DMS 273 (cell line): ENCODE measurements around the gene RNF123.
A peak's percentile ranks its signal among the peaks of the same experiment; 100 is the strongest.

Experiments
- DNase-seq: peaks from one replicate; lab custom pipeline; 2025; ENCODE audit not compliant: unreplicated experiment; lab: John Stamatoyannopoulos, UW

The RNF123 gene

DNA sequence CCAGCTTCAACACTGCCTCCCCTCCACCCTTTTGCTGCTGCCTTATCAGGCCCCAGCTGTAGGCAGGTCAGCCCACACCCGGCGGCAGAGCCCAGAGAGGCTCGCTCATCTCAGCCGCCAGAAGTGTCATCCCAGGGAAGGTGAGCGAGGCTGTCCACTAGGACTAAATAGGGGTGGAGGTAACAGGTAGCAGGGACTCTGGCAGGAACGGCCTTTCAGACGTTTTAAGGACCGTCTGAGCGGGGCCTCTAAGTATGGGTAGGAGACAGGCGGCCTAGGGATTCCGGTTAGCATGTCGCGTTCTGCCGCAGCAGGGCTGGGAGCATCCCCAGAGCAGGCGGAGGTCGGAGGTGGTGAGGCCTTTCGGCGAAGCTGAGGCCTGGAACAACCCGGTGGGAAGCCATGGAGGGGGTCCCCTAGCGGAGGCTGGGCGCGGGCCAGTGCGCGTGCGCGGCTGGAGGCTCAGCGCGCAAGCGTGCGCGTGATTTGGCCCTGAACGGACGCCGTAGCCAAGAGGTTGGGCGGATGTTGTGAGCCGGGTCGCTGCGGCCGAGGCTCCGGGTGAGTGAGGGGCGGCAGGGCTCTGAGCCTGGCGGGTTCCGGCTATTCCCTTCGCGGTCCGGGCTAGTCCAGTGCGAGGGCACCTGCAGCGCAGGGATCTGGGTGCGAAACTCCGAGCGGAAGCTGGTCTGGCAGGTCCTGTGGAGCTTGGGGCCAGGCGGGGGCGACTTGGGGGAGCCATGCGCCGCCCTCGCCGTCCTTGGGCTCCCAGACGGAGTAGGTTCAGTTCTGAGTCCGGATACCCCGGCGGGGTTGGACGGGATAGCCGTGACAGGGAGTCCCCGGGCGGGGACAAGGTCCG, at the start of gene RNF123, which contains the start of gene MST1:
Gene RNF123, plus strand, starts transcription at position 512 of the 862 bp plus-strand sequence. CDS start 1,609 bp downstream, outside the sequence.
Gene MST1, minus strand, starts transcription at position 429 of the 862 bp plus-strand sequence. CDS start 783 bp downstream, outside the sequence.
- no peak for DNase-seq

DNA sequence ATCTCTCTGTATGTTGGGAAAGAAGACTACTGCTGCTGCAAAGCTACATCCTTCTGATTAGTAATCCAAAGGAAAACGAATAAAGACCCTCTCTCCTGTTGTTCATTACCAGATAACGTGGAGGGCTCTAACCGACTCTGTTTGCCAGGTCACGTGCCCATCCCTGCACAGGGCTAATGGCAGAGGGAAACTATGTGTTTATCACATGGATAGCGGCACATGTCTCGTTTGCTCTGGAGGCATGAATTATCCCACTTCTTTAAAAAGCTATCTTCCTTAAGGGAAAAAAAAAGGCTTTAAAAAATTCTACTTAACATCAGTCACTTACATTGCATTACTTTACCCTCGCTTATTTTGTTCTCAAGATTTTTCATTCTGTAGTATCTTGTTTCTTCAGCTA, 48.1 kb upstream of the RNF123 start:
- no peak for DNase-seq

DNA sequence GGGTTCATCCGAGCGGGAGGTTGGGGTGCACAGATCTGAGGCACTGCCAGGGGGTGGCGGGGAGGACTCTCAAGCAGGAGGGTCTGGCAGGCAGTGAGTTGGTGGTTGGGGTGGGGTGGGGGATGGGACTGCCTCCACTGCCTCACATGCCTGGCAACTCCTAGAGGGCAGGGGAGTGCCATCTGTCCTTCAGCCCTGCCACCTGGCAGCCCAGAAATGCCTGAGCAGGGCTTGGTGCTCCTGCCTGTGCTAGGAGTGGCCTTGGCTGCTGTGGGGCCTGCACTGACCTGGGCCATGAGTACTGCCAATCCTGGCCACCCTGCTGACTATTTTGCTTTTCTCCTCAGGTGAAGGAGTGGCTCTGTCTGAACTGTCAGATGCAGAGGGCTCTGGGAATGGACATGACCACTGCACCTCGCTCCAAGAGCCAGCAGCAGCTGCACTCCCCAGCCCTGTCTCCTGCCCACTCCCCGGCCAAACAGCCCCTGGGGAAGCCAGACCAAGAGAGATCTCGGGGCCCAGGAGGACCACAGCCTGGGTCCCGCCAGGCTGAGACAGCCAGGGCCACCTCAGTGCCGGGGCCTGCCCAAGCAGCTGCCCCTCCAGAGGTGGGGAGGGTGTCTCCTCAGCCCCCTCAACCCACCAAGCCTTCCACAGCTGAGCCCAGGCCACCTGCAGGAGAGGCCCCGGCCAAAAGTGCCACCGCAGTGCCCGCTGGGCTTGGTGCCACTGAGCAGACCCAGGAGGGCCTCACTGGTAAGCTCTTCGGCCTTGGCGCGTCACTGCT, 47.2 kb upstream of the RNF123 start:
- peak; percentile 29 for DNase-seq

DNA sequence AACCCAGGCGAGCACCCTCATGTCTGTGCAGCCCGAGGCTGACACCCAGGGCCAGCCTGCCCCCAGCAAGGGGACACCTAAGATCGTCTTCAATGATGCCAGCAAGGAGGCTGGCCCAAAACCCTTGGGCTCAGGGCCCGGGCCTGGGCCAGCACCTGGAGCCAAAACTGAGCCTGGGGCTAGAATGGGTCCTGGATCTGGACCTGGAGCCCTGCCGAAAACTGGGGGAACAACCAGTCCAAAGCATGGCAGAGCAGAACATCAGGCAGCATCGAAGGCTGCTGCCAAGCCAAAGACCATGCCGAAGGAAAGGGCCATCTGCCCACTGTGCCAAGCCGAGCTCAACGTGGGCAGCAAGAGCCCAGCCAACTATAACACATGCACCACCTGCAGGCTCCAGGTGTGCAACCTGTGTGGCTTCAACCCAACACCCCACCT, 46.6 kb upstream of the RNF123 start:
- DNase-seq = no peak

- DNase-seq = no peak
Measured at GRCh38 chr3:49644684-49645083, 44.7 kb upstream of the RNF123 start.

- no peak for DNase-seq
Measured at GRCh38 chr3:49646236-49646635, 43.1 kb upstream of the RNF123 start.

DNA sequence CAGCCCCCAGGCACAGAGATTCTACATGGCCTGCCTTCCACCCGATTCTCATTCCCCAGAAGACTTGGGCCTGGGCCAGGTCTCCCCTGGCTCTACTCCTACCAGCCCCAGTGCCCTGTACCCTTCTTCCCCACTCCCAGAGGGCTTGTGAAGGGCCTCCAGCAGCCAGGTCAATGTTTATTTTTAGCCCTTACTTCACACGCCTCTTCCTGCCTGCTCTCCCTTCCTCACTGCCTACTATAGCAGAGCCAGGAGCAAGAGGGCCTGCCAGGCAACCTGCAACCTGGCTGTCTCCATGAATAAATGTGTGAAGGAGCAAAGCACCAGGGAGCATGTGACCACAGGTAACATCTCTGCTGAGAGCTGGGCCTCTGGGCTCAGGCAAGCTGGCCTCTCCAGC, 41.6 kb upstream of the RNF123 start:
- no peak for DNase-seq

DNA sequence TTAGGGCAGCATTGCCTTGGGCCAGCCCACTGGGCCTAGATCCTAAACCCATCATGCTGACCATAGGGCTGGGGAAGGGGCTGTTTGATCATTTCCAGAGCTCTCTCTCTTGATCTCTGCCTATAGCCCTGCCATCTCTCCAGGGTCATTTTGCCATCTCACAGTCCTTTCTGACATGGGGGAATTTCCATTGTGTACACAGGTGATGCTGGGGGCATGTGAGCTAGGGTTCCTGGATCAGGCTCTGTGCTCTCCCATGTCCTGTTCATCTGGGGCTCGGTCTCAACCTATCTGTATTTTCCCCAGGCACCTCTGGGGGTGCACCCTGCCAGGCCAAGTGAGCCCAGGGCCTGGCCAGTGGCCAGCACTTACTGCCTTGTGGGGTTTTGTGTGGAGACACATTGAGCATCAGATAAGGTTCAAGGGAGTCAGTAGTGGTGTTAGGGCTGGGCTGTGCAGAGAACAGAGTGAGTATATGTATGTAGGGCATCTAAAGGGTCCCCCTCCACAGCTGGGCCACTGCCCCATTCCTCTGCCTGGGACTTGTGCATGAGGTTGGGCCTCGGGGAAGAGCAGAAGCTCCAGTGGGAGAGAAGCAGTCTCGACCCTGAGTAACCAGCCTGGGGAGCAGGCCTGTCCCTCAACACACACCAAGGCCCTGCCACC, 40.9 kb upstream of the RNF123 start:
- DNase-seq = no peak

DNA sequence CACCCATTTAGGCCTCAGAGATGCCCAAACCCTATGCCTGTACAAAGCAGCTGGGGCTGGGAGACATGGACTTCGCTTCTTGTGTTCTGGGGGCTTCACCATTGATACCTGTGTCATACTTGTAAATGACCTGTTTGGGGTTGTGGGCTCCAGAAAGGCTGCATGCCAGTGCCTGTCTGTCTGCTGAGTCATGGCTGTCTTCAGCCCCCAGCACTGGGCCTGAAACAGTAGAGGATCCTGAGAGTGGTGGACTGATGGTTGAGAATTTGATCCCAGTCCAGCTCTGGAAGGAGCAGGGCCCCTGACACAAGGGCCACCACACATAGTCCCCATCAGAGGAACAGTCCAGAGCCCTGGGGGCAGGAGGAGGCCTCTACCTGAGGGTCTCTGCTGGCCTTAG, 39.8 kb upstream of the RNF123 start:
- no peak for DNase-seq

DNA sequence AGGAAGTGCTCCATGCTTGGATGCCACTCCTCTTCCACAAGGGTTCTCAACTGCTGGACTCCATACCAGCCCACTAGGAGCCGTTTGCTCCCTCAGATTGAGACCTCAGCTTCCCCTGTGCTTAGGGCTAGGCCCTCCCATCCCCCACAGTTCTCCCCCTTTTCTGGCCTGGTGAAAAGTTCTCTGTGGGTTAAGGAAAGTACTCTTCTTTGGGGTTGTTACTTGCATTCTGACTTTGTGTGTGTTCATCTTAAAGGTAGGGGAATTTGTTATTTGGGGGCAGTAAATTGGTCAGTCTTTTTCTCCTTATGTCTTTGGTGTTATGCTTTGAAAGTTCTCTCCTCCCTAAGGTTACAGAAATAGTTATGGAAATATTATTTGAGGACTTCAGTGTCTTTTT, 39.2 kb upstream of the RNF123 start:
- DNase-seq = no peak

DNA sequence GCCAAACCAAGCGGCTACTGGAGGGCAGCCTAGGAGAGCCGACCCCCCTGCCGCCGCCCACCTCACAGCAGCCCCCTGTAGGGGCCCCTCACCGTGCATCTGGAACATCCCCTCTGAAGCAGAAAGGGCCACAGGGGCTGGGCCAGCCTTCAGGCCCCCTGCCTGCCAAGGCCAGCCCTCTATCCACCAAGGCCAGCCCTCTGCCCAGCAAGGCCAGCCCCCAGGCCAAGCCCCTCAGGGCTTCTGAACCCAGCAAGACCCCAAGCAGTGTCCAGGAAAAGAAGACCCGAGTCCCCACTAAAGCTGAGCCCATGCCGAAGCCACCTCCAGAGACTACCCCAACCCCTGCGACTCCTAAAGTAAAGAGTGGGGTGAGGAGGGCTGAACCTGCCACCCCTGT, 38.7 kb upstream of the RNF123 start:
- DNase-seq = no peak

GRCh38 chr3:49652218-49652902, 37.0 kb upstream of the RNF123 start:
- DNase-seq = no peak

DNA sequence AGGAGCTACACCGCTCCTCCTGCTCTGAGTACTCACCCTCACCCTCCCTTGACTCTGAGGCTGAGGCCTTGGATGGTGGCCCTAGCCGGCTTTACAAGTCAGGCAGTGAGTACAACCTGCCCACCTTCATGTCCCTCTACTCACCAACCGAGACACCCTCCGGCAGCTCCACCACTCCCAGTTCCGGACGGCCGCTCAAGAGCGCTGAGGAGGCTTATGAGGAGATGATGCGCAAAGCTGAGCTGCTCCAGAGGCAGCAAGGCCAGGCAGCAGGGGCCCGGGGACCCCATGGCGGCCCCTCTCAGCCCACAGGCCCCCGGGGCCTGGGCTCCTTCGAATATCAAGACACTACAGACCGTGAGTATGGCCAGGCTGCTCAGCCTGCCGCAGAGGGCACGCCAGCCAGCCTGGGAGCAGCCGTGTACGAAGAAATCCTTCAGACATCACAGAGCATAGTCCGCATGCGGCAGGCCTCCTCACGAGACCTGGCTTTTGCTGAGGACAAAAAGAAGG, 36.4 kb upstream of the RNF123 start:
- no peak for DNase-seq

DNA sequence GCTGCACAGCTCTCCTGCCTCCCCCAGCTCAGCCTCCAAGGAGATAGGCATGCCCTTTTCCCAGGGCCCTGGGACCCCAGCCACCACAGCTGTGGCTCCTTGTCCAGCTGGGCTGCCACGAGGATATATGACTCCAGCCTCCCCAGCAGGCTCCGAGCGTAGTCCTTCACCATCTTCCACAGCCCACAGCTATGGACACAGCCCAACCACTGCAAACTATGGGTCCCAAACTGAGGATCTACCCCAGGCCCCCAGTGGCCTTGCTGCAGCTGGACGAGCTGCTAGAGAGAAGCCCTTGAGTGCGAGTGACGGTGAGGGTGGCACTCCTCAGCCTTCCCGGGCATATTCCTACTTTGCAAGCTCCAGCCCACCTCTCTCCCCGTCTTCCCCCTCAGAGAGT, 35.7 kb upstream of the RNF123 start:
- no peak for DNase-seq

DNA sequence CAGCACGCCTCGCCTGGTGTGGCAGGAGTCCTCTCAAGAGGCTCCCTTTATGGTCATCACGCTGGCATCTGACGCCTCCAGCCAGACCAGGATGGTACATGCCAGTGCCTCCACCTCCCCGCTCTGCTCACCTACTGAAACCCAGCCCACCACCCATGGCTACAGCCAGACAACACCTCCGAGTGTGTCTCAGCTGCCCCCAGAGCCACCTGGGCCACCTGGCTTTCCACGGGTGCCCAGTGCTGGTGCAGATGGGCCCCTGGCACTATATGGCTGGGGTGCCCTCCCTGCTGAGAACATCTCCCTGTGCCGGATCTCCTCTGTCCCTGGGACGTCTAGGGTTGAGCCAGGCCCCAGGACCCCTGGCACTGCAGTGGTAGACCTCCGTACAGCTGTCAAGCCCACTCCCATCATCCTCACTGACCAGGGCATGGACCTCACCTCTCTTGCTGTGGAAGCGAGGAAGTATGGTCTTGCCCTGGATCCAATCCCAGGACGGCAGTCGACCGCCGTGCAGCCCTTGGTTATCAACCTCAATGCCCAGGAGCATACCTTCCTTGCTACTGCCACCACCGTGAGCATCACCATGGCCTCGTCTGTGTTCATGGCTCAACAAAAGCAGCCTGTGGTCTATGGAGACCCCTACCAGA, 35.1 kb upstream of the RNF123 start:
- no peak for DNase-seq

- peak; percentile 76 for DNase-seq
Measured at GRCh38 chr3:49654955-49655556, 34.3 kb upstream of the RNF123 start.

GRCh38 chr3:49655731-49656285, 33.5 kb upstream of the RNF123 start:
- DNase-seq = no peak

DNA sequence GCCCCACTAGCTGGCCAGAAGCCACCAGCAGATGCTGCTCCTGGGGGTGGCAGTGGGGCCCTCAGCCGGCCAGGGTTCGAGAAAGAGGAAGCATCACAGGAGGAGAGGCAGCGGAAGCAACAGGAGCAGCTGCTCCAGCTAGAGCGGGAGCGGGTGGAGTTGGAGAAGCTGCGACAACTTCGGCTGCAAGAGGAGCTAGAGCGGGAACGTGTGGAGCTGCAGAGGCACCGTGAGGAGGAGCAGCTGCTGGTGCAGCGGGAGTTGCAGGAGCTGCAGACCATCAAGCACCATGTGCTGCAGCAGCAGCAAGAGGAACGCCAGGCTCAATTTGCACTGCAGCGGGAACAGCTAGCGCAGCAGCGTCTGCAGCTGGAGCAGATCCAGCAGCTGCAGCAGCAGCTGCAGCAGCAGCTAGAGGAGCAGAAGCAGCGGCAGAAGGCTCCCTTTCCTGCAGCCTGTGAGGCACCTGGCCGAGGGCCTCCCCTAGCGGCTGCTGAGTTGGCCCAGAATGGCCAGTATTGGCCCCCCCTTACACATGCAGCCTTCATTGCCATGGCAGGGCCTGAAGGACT, 32.7 kb upstream of the RNF123 start:
- DNase-seq = peak; percentile 57
